ENCODE data around the gene GRIPAP1. TPM values are rescaled to one million over a fixed set of nuclear protein-coding genes. Genes with fewer than 3 reads are reported as not detected.

GRIPAP1 gene
- total and polyA plus RNA-seq, 2 of the 13 experiments (the other 11 are each of a cell fraction or from before 2014, with no cell fraction given), result 16.1 to 22.6 TPM

- H3K4me2 ChIP-seq (ENCODE audit: low read depth, low read length), result peak within 1 kb of the TSS; percentile 47
- H3K4me1 ChIP-seq (ENCODE audit: insufficient read depth, low read length), result peaks cover 11% of the 10 kb centered on the region
- no peak within 1 kb of the TSS for H3K9ac ChIP-seq (ENCODE audit: insufficient read depth, low read depth, low read length)
- FAIRE-seq, result no peak
- POLR2A ChIA-PET, result no interaction called here
- DNase-seq (ENCODE audit: low spot score), result no peak
- no peak within 1 kb of the TSS for H3K27ac ChIP-seq (ENCODE audit: extremely low read length, insufficient read depth, low read length)
- CTCF ChIA-PET (ENCODE audit: low intra/inter-chr PET ratio, low total read pairs), result no interaction called here
- H3K79me2 ChIP-seq (ENCODE audit: insufficient read depth, low read length), result no peaks in the 10 kb centered on the region
- H3K4me3 ChIP-seq (replicated peaks in 1 of 3; ENCODE audit: insufficient read depth in 1 of 3, low read depth in 2 of 3, low read length in 3 of 3), result peak within 1 kb of the TSS in 1 of 3 experiments; percentile 40; a peak in 1 of 6 replicates
- TF ChIP-seq RAD21 (CRISPR knock-in tag; IDR thresholded peaks at IDR 0.05), result no peak
- TF ChIP-seq GATAD1 (CRISPR knock-in tag; IDR thresholded peaks at IDR 0.05), result no peak
- peak; percentile 71 for TF ChIP-seq ZNF629 (CRISPR knock-in tag; conservative IDR thresholded peaks at IDR 0.05)
- peak; percentile 33 for TF ChIP-seq AGO2 (optimal IDR thresholded peaks at IDR 0.05; ENCODE audit: low read depth, low read length)
- H3K36me3 ChIP-seq (replicated peaks in 1 of 2; ENCODE audit: control insufficient read depth in 1 of 2, insufficient read depth in 2 of 2, low read length in 2 of 2), result peaks cover 0 to 1% of the 10 kb centered on the region in 2 experiments; a peak in 1 of 5 replicates
- no peak within 1 kb of the TSS for H2AFZ ChIP-seq (ENCODE audit: low read length)
- ATAC-seq, result peak; percentile 47
- H4K20me1 ChIP-seq (ENCODE audit: insufficient read depth, low read length), result no peaks in the 10 kb centered on the region
- no peaks in the 10 kb centered on the region for H3K9me3 ChIP-seq (ENCODE audit: low read length)
- intact Hi-C loops (cut with micrococcal nuclease; ENCODE audit: unreplicated experiment) (no loop called here), in situ Hi-C loops (cut with HindIII; ENCODE audit: extremely low pct_ligation_motif_present, low pct_unique_long_range_greater_than_20kb) (no loop called here)
- H3K27me3 ChIP-seq (ENCODE audit: control insufficient read depth in 1 of 2, insufficient read depth in 2 of 2, low read length in 2 of 2), result no peaks in the 10 kb centered on the region
- 0% methylated on average over 3 of the region's 28 CpGs for WGBS (ENCODE audit: low lambda C conversion rate)
- no TSS peak for BruUV-seq (replicated peaks)
These were observed 30.5 kb downstream of the GRIPAP1 start, which contains the start of gene KCND1 for GRCh38 chrX:48971249-48972219. TSS of gene KCND1 (minus strand) at chrX:48971844. CDS start at chrX:48970271, 1,573 bp downstream.

GRCh38 chrX:48969471-48969870 lies 32.6 kb downstream of the GRIPAP1 start:
- no peaks in the 10 kb centered on the region for H3K27me3 ChIP-seq (ENCODE audit: control insufficient read depth in 1 of 2, insufficient read depth in 2 of 2, low read length in 2 of 2)
- no peak overlapping the region for H3K9ac ChIP-seq (ENCODE audit: insufficient read depth, low read depth, low read length)
- no peak overlapping the region for H3K4me3 ChIP-seq (replicated peaks in 1 of 3; ENCODE audit: insufficient read depth in 1 of 3, low read depth in 2 of 3, low read length in 3 of 3)
- ATAC-seq, result no peak
- H3K79me2 ChIP-seq (ENCODE audit: insufficient read depth, low read length), result no peaks in the 10 kb centered on the region
- BruUV-seq (replicated peaks), result no TSS peak
- WGBS (ENCODE audit: low lambda C conversion rate), result 81% methylated on average over 6 of the region's 28 CpGs
- no peak overlapping the region for H2AFZ ChIP-seq (ENCODE audit: low read length)
- H3K27ac ChIP-seq (ENCODE audit: extremely low read length, insufficient read depth, low read length), result no peak overlapping the region
- intact Hi-C loops (cut with micrococcal nuclease; ENCODE audit: unreplicated experiment), result no loop called here
- no peaks in the 10 kb centered on the region for H4K20me1 ChIP-seq (ENCODE audit: insufficient read depth, low read length)
- H3K4me1 ChIP-seq (ENCODE audit: insufficient read depth, low read length), result peaks cover 11% of the 10 kb centered on the region
- POLR2A ChIA-PET, result no interaction called here
- in situ Hi-C loops (cut with HindIII; ENCODE audit: extremely low pct_ligation_motif_present, low pct_unique_long_range_greater_than_20kb), result no loop called here
- H3K36me3 ChIP-seq (replicated peaks in 1 of 2; ENCODE audit: control insufficient read depth in 1 of 2, insufficient read depth in 2 of 2, low read length in 2 of 2), result no peaks in the 10 kb centered on the region
- CTCF ChIA-PET (ENCODE audit: low intra/inter-chr PET ratio, low total read pairs), result no interaction called here
- H3K9me3 ChIP-seq (ENCODE audit: low read length), result no peaks in the 10 kb centered on the region
- no peak overlapping the region for H3K4me2 ChIP-seq (ENCODE audit: low read depth, low read length)
- FAIRE-seq, result no peak
- DNase-seq (ENCODE audit: low spot score), result no peak
- TF ChIP-seq ZNF609 (CRISPR knock-in tag; IDR thresholded peaks at IDR 0.05; ENCODE audit: borderline replicate concordance), result no peak
- TF ChIP-seq FOSL1 (CRISPR knock-in tag; IDR thresholded peaks at IDR 0.05; ENCODE audit: borderline replicate concordance), result no peak
- TF ChIP-seq IRF2 (CRISPR knock-in tag; IDR thresholded peaks at IDR 0.05), result no peak
- TF ChIP-seq MAFF (IDR thresholded peaks at IDR 0.05; ENCODE audit: low read depth, low read length), result no peak
- TF ChIP-seq PBX3 (CRISPR knock-in tag; IDR thresholded peaks at IDR 0.05; ENCODE audit: borderline replicate concordance), result no peak
- no peak for TF ChIP-seq ZNF841 (CRISPR knock-in tag; IDR thresholded peaks at IDR 0.05; ENCODE audit: borderline replicate concordance)
- TF ChIP-seq NFYB (CRISPR knock-in tag; IDR thresholded peaks at IDR 0.05), result no peak
- TF ChIP-seq MED8 (CRISPR knock-in tag; IDR thresholded peaks at IDR 0.05; ENCODE audit: insufficient replicate concordance), result no peak
